GM19372 (cell line): ENCODE data around the gene MICAL3.

Source experiments
- ATAC-seq: cut with Tn5 transposase; IDR thresholded peaks from one replicate; pipeline ENCODE4 v1.9.1; 2021; ENCODE audit warnings: mild to moderate bottlenecking, low read depth, moderate library complexity; ENCODE audit not compliant: unreplicated experiment

The MICAL3 gene

DNA sequence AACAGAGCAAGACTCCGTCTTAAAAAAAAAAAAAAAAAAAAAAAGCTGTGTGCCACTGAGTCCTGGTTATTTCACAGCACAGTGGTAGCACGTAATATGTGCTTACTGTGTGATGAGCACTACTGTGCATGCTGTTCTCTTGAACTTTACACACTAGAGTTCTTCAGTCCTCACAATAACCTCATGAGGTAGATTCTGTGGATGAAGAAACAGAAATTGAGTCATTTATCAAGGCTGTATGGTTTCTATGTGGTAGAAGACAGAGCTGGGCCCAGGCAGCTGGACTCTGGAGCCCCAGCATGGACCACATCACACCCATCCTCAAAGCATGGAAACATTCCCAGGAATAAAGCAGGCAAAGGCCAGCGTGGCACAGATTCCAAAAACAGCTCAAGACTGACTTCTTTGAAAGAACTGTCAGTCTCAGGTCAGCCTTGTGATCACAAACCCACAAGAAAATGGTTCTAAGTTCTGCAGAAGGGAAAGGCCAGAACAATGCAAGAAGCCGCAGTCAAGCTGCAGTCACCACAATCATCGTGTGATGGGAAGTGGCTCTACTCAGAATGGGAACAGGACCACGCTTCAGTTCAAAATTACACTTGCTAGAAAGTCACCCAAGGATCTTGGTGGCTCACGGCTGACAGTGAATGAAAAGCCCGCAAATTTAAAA lies 49.5 kb downstream of the MICAL3 start:
- no peak for ATAC-seq

- no peak for ATAC-seq
These were observed 50.3 kb downstream of the MICAL3 start for GRCh38 chr22:17974087-17974486.

- no peak for ATAC-seq
These were observed 51.1 kb downstream of the MICAL3 start for GRCh38 chr22:17973217-17973616.

- no peak for ATAC-seq
These were observed 51.8 kb downstream of the MICAL3 start for GRCh38 chr22:17972385-17973191.

DNA sequence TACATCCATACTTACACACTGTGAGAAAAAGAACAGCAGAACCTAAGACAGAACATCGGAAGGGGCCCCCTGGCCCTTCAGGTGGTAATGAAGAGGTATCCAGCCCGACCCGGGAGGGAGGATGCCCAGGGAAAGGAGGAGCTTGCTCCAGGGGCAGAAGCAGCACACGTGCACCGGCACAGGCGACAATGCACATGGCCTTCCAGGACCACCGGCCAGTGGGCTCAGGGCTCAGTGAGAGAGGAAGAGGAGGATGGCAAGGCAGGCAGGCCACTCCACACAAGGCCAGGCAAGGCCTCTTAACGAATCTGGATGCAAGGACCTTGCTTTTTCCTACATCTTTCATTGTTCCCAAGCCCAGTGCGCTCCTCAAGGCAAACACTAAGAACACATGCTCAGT lies 52.6 kb downstream of the MICAL3 start:
- no peak for ATAC-seq

DNA sequence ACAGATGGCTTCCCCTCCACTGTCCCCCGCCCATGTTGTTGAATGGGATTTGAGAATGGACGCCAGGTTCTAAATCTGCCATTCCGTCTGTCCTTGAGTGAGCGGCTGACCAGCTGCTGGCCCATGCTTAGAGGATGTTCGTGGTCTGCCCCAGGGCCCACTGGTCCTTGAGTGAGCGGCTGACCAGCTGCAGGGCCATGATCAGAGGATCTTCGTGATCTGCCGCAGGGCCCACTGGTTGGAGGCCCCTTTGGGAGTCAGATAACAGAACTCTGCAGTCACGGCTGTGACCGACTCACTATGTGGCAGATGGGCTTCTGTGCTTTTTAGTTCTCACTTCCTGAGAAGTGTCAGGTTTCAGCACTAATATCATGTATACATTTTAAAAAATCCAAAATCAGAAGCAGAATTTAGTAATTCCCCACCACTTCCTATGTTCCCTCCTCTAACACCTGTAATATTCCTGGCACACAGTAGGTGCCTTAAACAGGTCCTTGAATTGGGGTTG lies 54.1 kb downstream of the MICAL3 start:
- ATAC-seq: no peak

DNA sequence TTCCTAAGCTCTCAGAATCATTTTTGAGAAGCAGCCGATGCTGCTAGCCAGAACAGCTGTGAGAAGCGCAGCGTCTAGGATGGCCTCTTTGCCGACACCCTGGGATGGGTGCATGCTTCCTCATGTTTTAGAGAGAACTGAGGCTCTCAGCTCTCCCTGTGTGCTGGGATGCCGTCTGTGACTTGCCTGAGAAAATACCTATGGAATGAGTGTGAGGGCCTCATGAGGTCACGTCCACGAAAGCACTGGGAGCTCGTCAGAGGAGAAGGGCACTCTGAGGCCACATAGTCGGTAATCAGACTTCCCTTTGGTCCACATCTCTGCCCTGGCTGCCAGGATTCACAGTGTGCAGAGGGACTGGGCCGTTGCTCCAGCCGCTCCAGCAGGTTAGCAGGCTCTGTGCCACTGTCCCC lies 54.7 kb downstream of the MICAL3 start:
- ATAC-seq: no peak

GRCh38 chr22:17968126-17968525 lies 56.2 kb downstream of the MICAL3 start:
- ATAC-seq: no peak

DNA sequence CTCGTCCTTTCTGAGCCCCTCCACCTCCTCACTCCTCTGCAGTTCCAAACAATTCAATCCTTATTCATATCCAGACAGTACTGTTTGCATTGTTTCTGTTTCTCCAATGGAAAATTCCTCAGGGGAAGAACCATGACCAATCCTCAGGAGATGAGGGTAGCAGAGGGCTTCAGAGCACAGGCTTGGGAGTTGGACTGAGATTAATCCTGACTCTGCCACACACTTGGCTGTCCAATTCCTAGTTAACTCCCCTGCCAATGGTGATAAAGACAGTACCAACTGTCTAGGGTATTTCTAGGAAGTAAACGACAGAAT lies 58.0 kb downstream of the MICAL3 start:
- ATAC-seq: no peak

DNA sequence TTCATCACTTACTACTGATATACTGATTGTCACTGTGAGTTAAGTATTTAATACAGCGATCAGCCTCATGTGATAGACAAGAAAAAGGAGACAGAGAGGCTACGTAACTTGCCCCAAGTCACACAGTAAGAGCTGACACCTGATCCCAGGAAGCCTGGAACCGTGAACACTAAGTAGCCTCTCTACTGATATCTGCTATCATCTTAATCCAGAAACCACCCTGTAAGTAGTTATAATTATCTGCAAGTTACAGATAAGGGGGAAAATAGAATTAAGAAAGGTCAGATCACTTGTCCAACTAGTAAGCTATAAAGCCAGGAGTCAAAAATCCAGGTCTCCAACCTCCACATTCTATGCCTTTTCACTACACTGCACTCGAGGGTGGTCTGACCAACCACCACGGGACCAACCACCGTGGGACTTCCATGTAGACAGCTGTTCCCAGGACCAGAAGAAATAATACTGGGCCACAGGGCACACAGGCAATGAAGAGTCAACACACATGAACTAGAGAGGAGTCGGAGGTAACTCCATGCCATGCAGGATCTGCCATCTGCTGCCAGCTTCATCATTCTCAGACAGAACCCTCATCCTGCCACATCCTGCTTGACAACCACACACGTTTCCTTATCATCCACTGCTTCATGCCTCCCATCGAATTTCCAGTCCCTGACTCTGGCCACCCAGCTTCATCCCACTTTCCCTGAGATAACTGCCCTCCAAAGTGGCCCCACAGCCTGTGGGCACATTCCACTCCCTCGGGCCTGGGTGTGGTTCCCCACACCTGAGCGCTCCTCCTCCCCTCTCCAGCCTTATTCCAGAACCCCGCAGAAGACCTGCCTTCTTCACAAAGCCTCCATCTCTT lies 58.6 kb downstream of the MICAL3 start:
- ATAC-seq: no peak

DNA sequence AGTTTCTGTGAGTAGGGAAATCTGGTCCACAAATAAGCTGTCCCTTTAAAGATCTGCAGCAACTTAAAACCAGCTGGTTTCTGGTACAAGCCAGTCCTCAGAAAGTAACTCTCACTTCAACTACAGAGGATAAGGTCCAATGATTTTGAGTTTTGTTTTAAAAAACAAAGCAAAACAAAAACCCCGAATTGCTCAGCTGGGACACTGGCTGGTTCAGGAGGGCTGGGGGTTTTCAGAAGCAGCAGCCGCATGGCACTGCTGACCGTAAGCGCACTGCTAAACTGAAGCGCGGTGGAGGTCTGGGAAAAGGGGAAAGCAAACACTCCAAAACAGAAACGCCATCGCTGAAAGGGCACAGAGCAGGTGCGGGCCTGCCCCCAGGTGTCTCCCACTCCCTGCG lies 59.7 kb downstream of the MICAL3 start:
- peak; percentile 73 for ATAC-seq

GRCh38 chr22:17964156-17964555 lies 60.2 kb downstream of the MICAL3 start:
- no peak for ATAC-seq

GRCh38 chr22:17963015-17963414 lies 61.3 kb downstream of the MICAL3 start:
- ATAC-seq: no peak

DNA sequence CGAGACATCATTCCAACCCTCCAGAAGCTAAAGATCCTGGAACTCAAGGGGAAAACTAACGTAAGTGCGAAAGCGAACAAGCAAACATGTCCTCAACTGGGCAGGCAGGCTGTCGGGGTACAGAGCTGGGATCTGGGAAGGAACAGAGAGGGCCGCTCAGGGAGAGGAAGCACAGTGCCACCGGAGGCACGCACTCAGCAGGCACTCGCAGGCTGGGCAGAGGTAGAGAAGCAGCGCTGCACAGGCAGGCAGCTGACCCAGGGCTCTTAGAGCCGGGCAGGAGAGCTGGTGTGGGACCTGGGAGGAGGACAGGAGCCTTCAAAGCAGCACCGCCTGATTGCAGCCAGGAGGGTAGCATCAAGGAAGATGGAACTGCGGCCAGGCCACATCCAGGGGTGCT lies 62.2 kb downstream of the MICAL3 start:
- no peak for ATAC-seq

GRCh38 chr22:17961446-17961729 lies 63.0 kb downstream of the MICAL3 start:
- no peak for ATAC-seq

DNA sequence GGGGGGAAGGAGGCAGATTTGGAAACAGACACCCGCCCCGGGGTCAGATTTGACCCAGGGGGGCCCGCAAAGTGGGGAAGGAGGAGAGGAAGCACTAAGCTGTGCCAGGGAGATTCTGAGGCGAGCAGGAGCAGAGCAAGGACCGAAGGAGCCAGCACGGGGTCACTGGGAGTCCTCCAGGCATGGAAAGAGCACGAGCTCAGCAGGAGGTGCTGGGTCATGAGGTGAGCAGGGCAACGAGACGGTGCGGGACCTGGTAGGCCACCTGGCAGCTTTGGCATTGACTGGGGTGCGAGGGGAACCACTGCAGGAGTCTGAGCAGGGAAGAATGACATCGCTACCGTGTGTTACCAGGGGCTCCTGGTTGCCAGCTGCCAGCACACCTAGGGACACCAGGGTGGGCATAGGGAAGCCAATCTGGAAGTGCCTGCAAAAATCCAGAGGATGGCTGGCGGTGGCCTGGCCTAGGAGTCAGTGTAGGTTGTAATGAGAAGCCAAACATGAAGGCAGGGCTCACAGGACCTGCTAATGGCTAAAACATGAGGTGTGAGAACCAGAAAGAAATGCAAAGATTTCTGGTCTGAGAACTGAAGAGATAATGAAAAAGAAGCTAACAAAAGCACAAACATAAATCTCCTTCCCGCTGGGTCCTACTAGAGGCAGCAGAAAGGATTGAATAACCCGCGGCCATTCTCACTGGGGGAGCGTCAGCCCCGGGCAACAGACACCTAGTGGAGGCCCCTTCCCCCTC lies 63.5 kb downstream of the MICAL3 start:
- no peak for ATAC-seq

DNA sequence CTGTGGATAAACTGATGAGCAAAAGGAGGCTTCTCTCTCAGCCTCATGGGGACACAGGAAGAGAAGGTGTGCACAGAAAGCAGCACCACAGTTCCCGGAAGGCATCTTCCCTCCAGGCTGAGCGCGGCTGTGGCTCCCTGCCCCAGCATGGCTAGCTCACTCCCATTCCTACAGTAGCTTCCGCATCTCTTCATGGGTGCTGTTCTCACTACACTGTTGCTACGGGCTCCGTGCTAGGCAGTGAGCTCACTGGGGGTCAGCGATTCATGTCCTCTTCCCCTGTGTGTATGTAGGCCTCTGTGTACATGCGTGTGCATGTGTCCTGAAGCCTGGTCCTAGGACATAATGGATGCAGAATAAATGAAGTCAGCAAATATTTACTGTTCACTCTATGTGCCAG lies 64.3 kb downstream of the MICAL3 start:
- ATAC-seq: no peak

- no peak for ATAC-seq
These were observed 66.2 kb downstream of the MICAL3 start for GRCh38 chr22:17958166-17958565.

- no peak for ATAC-seq
These were observed 66.7 kb downstream of the MICAL3 start for GRCh38 chr22:17957693-17958092.

- ATAC-seq: no peak
These were observed 67.2 kb downstream of the MICAL3 start for GRCh38 chr22:17957204-17957603.

- ATAC-seq: no peak
These were observed 67.7 kb downstream of the MICAL3 start for GRCh38 chr22:17956630-17957029.
